HG02571 (cell line): ENCODE results near the gene ZIK1.
A peak's percentile ranks its signal among the peaks of the same experiment; 100 is the strongest.

Experiments
- ATAC-seq: cut with Tn5 transposase; IDR thresholded peaks from one replicate; pipeline ENCODE4 v1.9.1; 2021; ENCODE audit warnings: mild to moderate bottlenecking, moderate library complexity; ENCODE audit not compliant: unreplicated experiment

ZIK1 gene

GRCh38 chr19:57583521-57584416 lies at the start of gene ZIK1:
ZIK1 (plus strand) TSS chr19:57584145; CDS start chr19:57584357, 212 bp downstream.
- ATAC-seq, result peak; percentile 61

GRCh38 chr19:57537953-57538547 lies 45.9 kb upstream of the ZIK1 start:
- ATAC-seq, result no peak

GRCh38 chr19:57546513-57546912 lies 37.4 kb upstream of the ZIK1 start:
- no peak for ATAC-seq

GRCh38 chr19:57552432-57552831 lies 31.5 kb upstream of the ZIK1 start:
- no peak for ATAC-seq

GRCh38 chr19:57557659-57558058 lies 26.3 kb upstream of the ZIK1 start:
- ATAC-seq, result no peak

GRCh38 chr19:57558525-57558924 lies 25.4 kb upstream of the ZIK1 start:
- ATAC-seq, result no peak

GRCh38 chr19:57559008-57559403 lies 24.9 kb upstream of the ZIK1 start:
- ATAC-seq, result no peak

- peak; percentile 82 for ATAC-seq
These were observed 24.4 kb upstream of the ZIK1 start, which contains the start of gene ZNF550 for GRCh38 chr19:57559404-57560025. ZNF550 (minus strand) TSS chr19:57559863; CDS start chr19:57559682, 181 bp downstream.

GRCh38 chr19:57560049-57560491 lies 23.9 kb upstream of the ZIK1 start:
- no peak for ATAC-seq

- ATAC-seq, result no peak
These were observed 20.4 kb upstream of the ZIK1 start for GRCh38 chr19:57563547-57563946.

GRCh38 chr19:57566396-57567265 lies 17.3 kb upstream of the ZIK1 start:
- no peak for ATAC-seq

- ATAC-seq, result no peak
These were observed 13.2 kb upstream of the ZIK1 start for GRCh38 chr19:57570707-57571106.

- ATAC-seq, result no peak
These were observed 11.5 kb upstream of the ZIK1 start for GRCh38 chr19:57572415-57572947.

- ATAC-seq, result no peak
These were observed 7.3 kb upstream of the ZIK1 start for GRCh38 chr19:57576661-57577060.

- peak; percentile 91 for ATAC-seq
These were observed 5.3 kb upstream of the ZIK1 start, which contains the start of gene ZNF416 for GRCh38 chr19:57578487-57579205. ZNF416 (minus strand) TSS chr19:57578911; CDS start chr19:57578704, 207 bp downstream.

GRCh38 chr19:57583104-57583520 lies 833 bp upstream of the ZIK1 start:
- no peak for ATAC-seq

GRCh38 chr19:57587529-57587928 lies 3.6 kb downstream of the ZIK1 start:
- no peak for ATAC-seq

- ATAC-seq, result peak; percentile 21
These were observed 15.4 kb downstream of the ZIK1 start for GRCh38 chr19:57599377-57599760.

- ATAC-seq, result peak; percentile 90
These were observed 15.9 kb downstream of the ZIK1 start, which contains the start of gene ZNF530 for GRCh38 chr19:57599761-57600383. ZNF530 (plus strand) TSS chr19:57599885; CDS start chr19:57604346, 4,461 bp downstream.
